GM23248 (cell line): ENCODE results near the gene PDLIM5. TPM values are rescaled to one million over a fixed set of nuclear protein-coding genes. Genes with fewer than 3 reads are reported as not detected.
A peak's percentile ranks its signal among the peaks of the same experiment; 100 is the strongest.
"Not testable (repeated sequence)": the region's sequence is repeated elsewhere in the genome, so short reads cannot be mapped to it uniquely, and the experiment has no call there.

Source experiments
- DNase-seq: peaks from one replicate; pipeline ENCODE4 v3.0.0-alpha.2; 2015
- H2AFZ ChIP-seq: fragments of 200-600 bp; sonication (generic); 2 replicates; pipeline ENCODE4 v1.6.1; 2016; ENCODE audit warnings: antibody characterized with exemption
- H3F3A ChIP-seq: fragments of 200-600 bp; sonication (generic); 2 replicates; pipeline ENCODE4 v1.6.1; 2016; ENCODE audit warnings: mild to moderate bottlenecking, antibody characterized with exemption, mixed run types; ENCODE audit not compliant: insufficient read depth
- H3K27ac ChIP-seq: fragments of 200-600 bp; sonication (generic); 2 replicates; pipeline ENCODE4 v1.5.1; 2016; ENCODE audit warnings: mild to moderate bottlenecking
- H3K27me3 ChIP-seq: fragments of 200-600 bp; sonication (generic); replicated peaks from 2 replicates; pipeline ENCODE4 v1.6.1; 2016; ENCODE audit warnings: mild to moderate bottlenecking; ENCODE audit not compliant: insufficient read depth
- H3K36me3 ChIP-seq: fragments of 200-600 bp; sonication (generic); 2 replicates; pipeline ENCODE4 v1.6.1; 2016; ENCODE audit warnings: low read depth, mild to moderate bottlenecking
- H3K4me1 ChIP-seq: fragments of 200-600 bp; sonication (generic); 2 replicates; pipeline ENCODE4 v1.6.1; 2016; ENCODE audit warnings: mild to moderate bottlenecking; ENCODE audit not compliant: insufficient read depth
- H3K4me2 ChIP-seq: fragments of 200-600 bp; sonication (generic); one replicate; pipeline ENCODE4 v1.6.1; 2016; ENCODE audit warnings: mild to moderate bottlenecking; ENCODE audit not compliant: unreplicated experiment
- H3K4me3 ChIP-seq: fragments of 200-600 bp; sonication (generic); 2 replicates; pipeline ENCODE4 v1.5.1; 2016; ENCODE audit warnings: mild to moderate bottlenecking
- H3K79me2 ChIP-seq: fragments of 200-600 bp; sonication (generic); 2 replicates; pipeline ENCODE4 v1.6.1; 2016; ENCODE audit warnings: mild to moderate bottlenecking; ENCODE audit not compliant: insufficient read depth
- H3K9ac ChIP-seq: fragments of 200-600 bp; sonication (generic); 2 replicates; pipeline ENCODE4 v1.6.1; 2016; ENCODE audit warnings: mild to moderate bottlenecking
- H3K9me2 ChIP-seq: fragments of 200-600 bp; sonication (generic); 2 replicates; pipeline ENCODE4 v1.6.1; 2016; ENCODE audit warnings: mixed run types, mild to moderate bottlenecking, moderate library complexity; ENCODE audit not compliant: insufficient read depth
- H3K9me3 ChIP-seq: fragments of 200-600 bp; sonication (generic); one replicate; pipeline ENCODE4 v1.6.1; 2017; ENCODE audit warnings: low read depth
- H4K20me1 ChIP-seq: fragments of 200-600 bp; sonication (generic); 2 replicates; pipeline ENCODE4 v1.6.0; 2016; ENCODE audit not compliant: insufficient read depth
- EZH2 ChIP-seq: fragments of 200-600 bp; sonication (generic); IDR thresholded peaks from 2 replicates; pipeline ENCODE4 v1.6.1; 2018; ENCODE audit warnings: antibody characterized with exemption, mild to moderate bottlenecking; ENCODE audit not compliant: insufficient read depth, poor library complexity, severe bottlenecking
- EZH2phosphoT487 ChIP-seq: fragments of 200-600 bp; sonication (generic); IDR thresholded peaks from 2 replicates; pipeline ENCODE4 v1.6.1; 2018; ENCODE audit warnings: antibody characterized with exemption, moderate library complexity, mild to moderate bottlenecking, low read depth; ENCODE audit not compliant: insufficient read depth
- WGBS, 2 experiments: methylation state at CpG; one replicate each; pipeline ENCODE4 v1.1.6; 2015 to 2017; ENCODE audit warnings: low lambda C conversion rate in 2 of 2, low coverage in 1 of 2; ENCODE audit errors: missing lambda C conversion rate in 2 of 2; 5-methylcytosine and 5-hydroxymethylcytosine counted together
- in situ Hi-C: fragments of 300-500 bp; cut with MboI; formaldehyde crosslinking; loops from 2 replicates; pipeline ENCODE4 v1.15.0; 2020
- polyA plus RNA-seq: library from polyadenylated mRNA; unstranded; fragments of >200 nt; fragmentation: Nextera tagmentation; extraction: Ambion mirVana; gene quantifications from 2 replicates; pipeline ENCODE4 v1.2.1, GENCODE V29; 2016
- total RNA-seq: library from RNA; depleted of rRNA; stranded (reverse); fragments of >200 nt; shearing (Covaris generic); gene quantifications from 2 replicates; pipeline ENCODE4 v1.2.3, GENCODE V29; 2014

Gene PDLIM5
- total and polyA plus RNA-seq, 2 experiments from 2014 or later: 115 to 149 TPM

- Histone ChIP-seq H4K20me1 (no peaks in the 10 kb centered on the region), H2AFZ (no peak overlapping the region), H3F3A (peaks cover 14% of the 10 kb centered on the region), H3K4me1 (peaks cover 43% of the 10 kb centered on the region), H3K9me2 (no peaks in the 10 kb centered on the region), H3K9me3 (no peaks in the 10 kb centered on the region), H3K79me2 (peaks cover 100% of the 10 kb centered on the region), H3K4me3 (no peak overlapping the region), H3K9ac (no peak overlapping the region), H3K4me2 (no peak overlapping the region), H3K27me3 (no peaks in the 10 kb centered on the region), H3K36me3 (no peaks in the 10 kb centered on the region), H3K27ac (no peak overlapping the region)
- 92 to 98% methylated on average over 2 of the region's 2 CpGs for whole genome bisulfite sequencing, 2 experiments
- in situ Hi-C loops: no loop called here
- DNase-seq: no peak
- TF ChIP-seq EZH2 (no peak), EZH2phosphoT487 (no peak)
Measured at GRCh38 chr4:94475794-94476193, 24.1 kb downstream of the PDLIM5 start.

GRCh38 chr4:94477227-94477626 is 25.5 kb downstream of the PDLIM5 start:
- no peaks in the 10 kb centered on the region for H3K9me2 ChIP-seq
- peaks cover 6% of the 10 kb centered on the region for H3F3A ChIP-seq
- peaks cover 37% of the 10 kb centered on the region for H3K4me1 ChIP-seq
- in situ Hi-C loops: no loop called here
- no peaks in the 10 kb centered on the region for H3K36me3 ChIP-seq
- H3K9ac ChIP-seq: no peak overlapping the region
- TF ChIP-seq EZH2phosphoT487 (no peak), EZH2 (no peak)
- H3K9me3 ChIP-seq: no peaks in the 10 kb centered on the region
- H4K20me1 ChIP-seq: no peaks in the 10 kb centered on the region
- DNase-seq: no peak
- no peak overlapping the region for H3K27ac ChIP-seq
- H3K4me3 ChIP-seq: no peak overlapping the region
- H3K79me2 ChIP-seq: peaks cover 100% of the 10 kb centered on the region
- no peaks in the 10 kb centered on the region for H3K27me3 ChIP-seq
- H3K4me2 ChIP-seq: no peak overlapping the region
- 38 to 42% methylated on average over 2 of the region's 2 CpGs for WGBS, 2 experiments
- no peak overlapping the region for H2AFZ ChIP-seq

DNA sequence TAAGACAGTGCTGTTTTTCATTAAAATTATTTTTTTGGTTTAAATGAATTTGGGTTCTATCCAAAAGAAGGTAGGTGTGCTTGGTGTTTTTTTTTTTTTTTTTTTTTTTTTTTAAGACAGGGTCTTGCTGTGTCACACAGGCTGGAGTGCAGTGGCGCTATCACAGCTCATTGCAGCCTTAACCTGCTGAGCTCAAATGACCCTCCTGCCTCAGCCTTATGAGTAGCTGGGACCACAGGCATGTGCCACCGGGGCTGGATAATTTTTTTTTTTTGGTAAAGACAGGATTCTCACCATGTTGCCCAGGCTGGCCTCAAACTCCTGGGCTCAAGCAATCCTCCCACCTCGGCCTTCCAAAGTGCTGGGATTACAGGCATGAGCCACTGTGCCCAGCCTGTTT is 27.1 kb downstream of the PDLIM5 start:
- in situ Hi-C loops, H3F3A ChIP-seq, DNase-seq, H3K4me3 ChIP-seq, H3K4me2 ChIP-seq, H3K27me3 ChIP-seq, H3K9me3 ChIP-seq, H4K20me1 ChIP-seq, H3K36me3 ChIP-seq, H2AFZ ChIP-seq, H3K9me2 ChIP-seq, H3K9ac ChIP-seq, H3K27ac ChIP-seq: not testable (repeated sequence)
- WGBS, 2 experiments: 63 to 67% methylated on average over 3 of the region's 3 CpGs
- H3K4me1 ChIP-seq: peaks cover 36% of the 10 kb centered on the region
- peaks cover 100% of the 10 kb centered on the region for H3K79me2 ChIP-seq

DNA sequence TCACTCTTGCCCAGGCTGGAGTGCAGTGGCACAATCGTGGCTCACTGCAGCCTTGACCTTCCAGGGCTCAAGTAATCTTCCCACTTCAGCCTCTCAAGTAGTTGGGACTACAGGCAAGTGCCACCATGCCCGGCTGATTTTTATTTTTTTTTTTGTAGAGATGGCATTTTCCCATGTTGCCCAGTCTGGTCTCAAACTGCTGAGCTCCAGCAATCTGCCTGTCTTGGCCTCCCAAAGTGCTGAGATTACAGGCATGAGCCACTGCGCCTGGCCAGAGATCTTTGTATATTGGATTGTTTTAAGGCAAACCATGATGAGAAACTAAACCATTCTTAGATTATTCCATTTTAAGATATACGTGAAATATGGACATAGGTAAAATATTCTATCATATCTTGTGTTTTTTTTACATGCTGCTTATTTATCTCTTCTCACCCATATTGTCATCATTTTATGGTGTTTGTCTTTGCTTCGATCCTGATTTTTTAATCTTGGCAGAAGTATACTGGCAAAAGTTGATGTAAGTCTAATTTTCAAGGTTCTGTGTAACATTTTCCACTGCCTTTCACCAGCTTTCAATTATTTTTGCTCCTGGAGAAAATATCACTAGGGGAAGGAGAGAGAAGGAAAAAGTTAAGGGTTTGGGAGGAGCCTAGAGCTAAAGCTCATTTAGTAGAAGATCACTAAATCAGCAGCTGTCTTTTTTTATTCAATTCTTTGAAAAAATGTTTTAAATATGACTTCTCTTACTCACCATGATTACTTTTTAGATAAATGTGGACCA is 27.8 kb downstream of the PDLIM5 start:
- H3K9ac ChIP-seq: no peak overlapping the region
- no peaks in the 10 kb centered on the region for H3K9me3 ChIP-seq
- peaks cover 36% of the 10 kb centered on the region for H3K4me1 ChIP-seq
- H3K27me3 ChIP-seq: no peaks in the 10 kb centered on the region
- H2AFZ ChIP-seq: no peak overlapping the region
- 21 to 29% methylated on average over 5 of the region's 5 CpGs for WGBS, 2 experiments
- H3F3A ChIP-seq: peaks cover 4% of the 10 kb centered on the region; the same call in 1 of the 2 replicates
- H4K20me1 ChIP-seq: no peaks in the 10 kb centered on the region
- peak overlapping the region; percentile 39 for H3K4me2 ChIP-seq
- H3K9me2 ChIP-seq: no peaks in the 10 kb centered on the region
- no peak overlapping the region for H3K4me3 ChIP-seq
- DNase-seq: no peak
- in situ Hi-C loops: no loop called here
- H3K36me3 ChIP-seq: no peaks in the 10 kb centered on the region
- no peak for TF ChIP-seq EZH2phosphoT487
- no peak for TF ChIP-seq EZH2
- 0 out of 2 replicates have a peak overlapping the region, but pooled peaks have one; percentile 3 for H3K27ac ChIP-seq
- H3K79me2 ChIP-seq: peaks cover 100% of the 10 kb centered on the region
